ENCODE measurements around the gene BRME1.

Gene BRME1

DNA sequence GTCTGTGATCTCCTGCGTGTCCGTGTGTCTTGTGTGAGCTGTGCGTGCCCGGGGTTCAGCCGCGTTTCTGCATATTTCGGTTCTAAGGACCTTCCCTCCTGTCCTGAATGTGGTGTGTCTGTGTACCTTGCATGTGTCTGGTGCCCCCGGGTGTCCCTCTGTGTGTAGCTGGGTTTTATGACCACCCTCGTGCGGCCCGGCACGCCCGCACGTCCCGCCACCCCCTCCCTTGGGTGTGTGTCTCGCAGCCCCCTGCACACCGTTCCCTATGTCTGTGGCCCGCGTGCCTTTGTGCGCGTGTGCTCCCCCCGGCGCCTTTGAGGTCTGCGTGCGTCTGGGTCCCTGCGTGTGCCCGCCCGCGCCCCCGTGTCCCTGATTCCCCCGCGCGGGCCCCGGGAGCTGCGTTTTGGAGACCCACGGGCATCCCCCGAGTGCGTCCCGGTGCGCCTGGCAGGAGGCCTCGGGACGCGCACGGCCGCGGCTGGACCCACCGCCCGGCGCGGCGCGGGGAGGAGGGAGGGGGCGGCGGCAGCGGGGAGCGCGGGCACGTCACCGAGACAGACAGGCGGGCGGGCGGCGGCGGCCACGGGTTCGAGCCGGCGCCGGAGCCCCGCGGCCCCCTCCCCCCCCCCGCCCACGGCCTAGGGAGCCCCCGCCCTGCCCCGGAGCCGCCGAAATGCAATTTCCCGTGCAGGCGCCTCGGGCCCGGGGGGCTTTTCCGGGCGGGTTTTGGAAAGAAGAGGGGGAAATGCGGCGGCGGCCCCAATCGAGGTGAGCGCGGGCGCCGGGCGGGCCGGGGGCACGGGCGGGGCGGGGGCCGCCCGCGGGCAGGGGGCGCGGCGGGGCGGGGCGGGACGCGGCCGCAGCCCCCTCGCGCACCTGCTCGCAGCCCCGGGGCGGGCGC, 41.0 kb downstream of the BRME1 start:
- peak overlapping the region; percentile 41 for H3K4me3 ChIP-seq (replicated peaks; ENCODE audit: low read depth, low read length)
- DNase-seq (ENCODE audit: extremely low read depth, low read depth) = no peak
- TF ChIP-seq, protein P1, sequence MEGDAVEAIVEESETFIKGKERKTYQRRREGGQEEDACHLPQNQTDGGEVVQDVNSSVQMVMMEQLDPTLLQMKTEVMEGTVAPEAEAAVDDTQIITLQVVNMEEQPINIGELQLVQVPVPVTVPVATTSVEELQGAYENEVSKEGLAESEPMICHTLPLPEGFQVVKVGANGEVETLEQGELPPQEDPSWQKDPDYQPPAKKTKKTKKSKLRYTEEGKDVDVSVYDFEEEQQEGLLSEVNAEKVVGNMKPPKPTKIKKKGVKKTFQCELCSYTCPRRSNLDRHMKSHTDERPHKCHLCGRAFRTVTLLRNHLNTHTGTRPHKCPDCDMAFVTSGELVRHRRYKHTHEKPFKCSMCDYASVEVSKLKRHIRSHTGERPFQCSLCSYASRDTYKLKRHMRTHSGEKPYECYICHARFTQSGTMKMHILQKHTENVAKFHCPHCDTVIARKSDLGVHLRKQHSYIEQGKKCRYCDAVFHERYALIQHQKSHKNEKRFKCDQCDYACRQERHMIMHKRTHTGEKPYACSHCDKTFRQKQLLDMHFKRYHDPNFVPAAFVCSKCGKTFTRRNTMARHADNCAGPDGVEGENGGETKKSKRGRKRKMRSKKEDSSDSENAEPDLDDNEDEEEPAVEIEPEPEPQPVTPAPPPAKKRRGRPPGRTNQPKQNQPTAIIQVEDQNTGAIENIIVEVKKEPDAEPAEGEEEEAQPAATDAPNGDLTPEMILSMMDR (IDR thresholded peaks at IDR 0.05; ENCODE audit: low read depth, low read length, missing control alignments) = no peak

- TF ChIP-seq, protein P1 (IDR thresholded peaks at IDR 0.05; ENCODE audit: low read depth, low read length, missing control alignments) = no peak
- no peak for DNase-seq (ENCODE audit: extremely low read depth, low read depth)
- H3K4me3 ChIP-seq (replicated peaks; ENCODE audit: low read depth, low read length) = no peak overlapping the region
Observed at GRCh38 chr19:13864046-13864666, 41.8 kb downstream of the BRME1 start.

DNA sequence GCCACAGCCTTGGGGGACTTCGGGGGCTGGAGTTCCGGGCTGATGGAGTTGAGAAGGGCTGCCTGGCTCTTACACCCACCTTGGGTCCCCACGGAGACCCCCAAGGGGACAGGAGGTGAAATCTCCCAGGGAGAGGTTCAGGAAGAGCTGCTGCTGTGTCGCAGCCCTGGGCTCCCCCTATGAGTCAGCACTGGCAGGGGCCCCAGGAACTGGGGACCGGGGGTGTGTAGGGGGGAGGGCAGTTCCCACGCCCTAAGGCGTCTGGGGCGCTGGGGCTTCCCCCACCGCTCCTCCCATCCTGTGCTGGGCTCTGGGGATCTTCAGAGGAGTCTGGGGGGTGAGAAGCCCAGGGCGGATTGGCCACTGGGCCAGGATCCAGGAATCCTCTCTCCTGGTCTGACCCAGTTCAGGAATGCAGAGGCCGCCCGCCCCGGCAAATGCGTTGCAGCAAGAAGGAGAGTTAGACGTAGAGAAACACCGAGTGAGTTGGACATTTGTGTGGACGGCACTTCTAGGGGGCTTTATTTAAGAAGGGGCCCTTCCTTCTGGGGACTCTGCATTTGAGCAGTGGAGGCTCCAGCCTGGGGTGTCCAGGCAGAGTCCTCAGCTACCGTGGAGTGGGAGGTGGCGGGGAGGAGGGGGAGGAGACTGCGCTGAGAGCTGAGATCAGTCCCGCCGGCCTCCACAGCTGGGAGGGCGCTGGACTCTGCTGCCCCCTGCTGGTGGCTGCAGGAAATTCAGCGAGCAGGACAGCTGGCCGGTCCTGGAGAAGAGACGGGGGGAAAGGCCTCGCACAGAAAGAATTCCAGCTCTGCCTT, 44.0 kb downstream of the BRME1 start:
- TF ChIP-seq, protein P1 (IDR thresholded peaks at IDR 0.05; ENCODE audit: low read depth, low read length, missing control alignments) = peak; percentile 85
- H3K4me3 ChIP-seq (replicated peaks; ENCODE audit: low read depth, low read length) = peak overlapping the region; percentile 43
- no peak for DNase-seq (ENCODE audit: extremely low read depth, low read depth)

- TF ChIP-seq, protein P1 (IDR thresholded peaks at IDR 0.05; ENCODE audit: low read depth, low read length, missing control alignments) = no peak
- no peak for DNase-seq (ENCODE audit: extremely low read depth, low read depth)
- peak overlapping the region; percentile 43 for H3K4me3 ChIP-seq (replicated peaks; ENCODE audit: low read depth, low read length)
Observed at GRCh38 chr19:13861392-13861713, 44.6 kb downstream of the BRME1 start.

DNA sequence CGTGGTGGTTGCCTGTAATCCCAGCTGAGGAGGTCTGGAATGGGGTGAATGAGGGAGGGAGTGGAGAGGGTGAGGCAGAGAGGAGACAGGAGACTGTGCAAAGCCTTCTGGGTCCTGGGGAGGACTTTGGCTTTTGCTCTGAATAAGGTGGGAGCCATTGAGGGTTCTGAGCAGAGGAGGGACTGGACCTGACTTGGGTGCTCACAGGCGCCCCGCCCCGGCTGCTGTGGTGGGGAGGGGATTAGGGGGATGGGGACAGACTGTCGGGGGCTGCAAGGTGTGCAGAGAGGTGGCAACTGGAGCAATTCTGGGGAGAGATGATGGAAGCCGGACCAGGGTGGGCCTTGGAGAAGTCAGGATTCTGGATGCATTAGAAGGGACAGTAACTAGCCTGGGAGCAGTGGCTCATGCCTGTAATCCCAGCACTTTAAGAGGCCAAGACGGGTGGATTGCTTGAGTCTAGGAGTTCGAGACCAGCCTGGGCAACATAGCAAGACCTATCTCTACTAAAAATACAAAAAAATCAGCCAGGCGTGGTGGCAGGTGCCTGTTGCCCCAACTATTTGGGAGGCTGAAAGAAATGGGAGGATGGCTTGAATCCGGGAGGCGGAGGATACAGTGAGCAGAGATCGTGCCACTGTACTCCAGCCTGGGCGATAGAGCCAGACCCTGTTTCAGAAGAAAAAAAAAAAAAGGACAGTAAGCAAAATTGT, 45.1 kb downstream of the BRME1 start:
- H3K4me3 ChIP-seq (replicated peaks; ENCODE audit: low read depth, low read length) = peak overlapping the region; percentile 43
- TF ChIP-seq, protein P1 (IDR thresholded peaks at IDR 0.05; ENCODE audit: low read depth, low read length, missing control alignments) = no peak
- no peak for DNase-seq (ENCODE audit: extremely low read depth, low read depth)

- no peak overlapping the region for H3K4me3 ChIP-seq (replicated peaks; ENCODE audit: low read depth, low read length)
- no peak for DNase-seq (ENCODE audit: extremely low read depth, low read depth)
- TF ChIP-seq, protein P1 (IDR thresholded peaks at IDR 0.05; ENCODE audit: low read depth, low read length, missing control alignments) = no peak
Observed at GRCh38 chr19:13859361-13859880, 46.5 kb downstream of the BRME1 start.
